ENCODE data around the gene MUC4. TPM values are rescaled to one million over a fixed set of nuclear protein-coding genes. Genes with fewer than 3 reads are reported as not detected.

MUC4 gene
- total and polyA plus RNA-seq, 9 of the 15 experiments (the other 6 are each of a cell fraction or from before 2014, with no cell fraction given) = under 0.01 to 0.21 (median 0.10) TPM; not detected in 4

GRCh38 chr3:195803289-195803908, 8.3 kb downstream of the MUC4 start (continued):
- TF ChIP-seq ZNF134 (CRISPR knock-in tag; conservative IDR thresholded peaks at IDR 0.05) (no peak), HDGF (IDR thresholded peaks at IDR 0.05) (0 out of 2 replicates have a peak, but pooled peaks have one; percentile 20)
- TF ChIP-seq, protein P1, sequence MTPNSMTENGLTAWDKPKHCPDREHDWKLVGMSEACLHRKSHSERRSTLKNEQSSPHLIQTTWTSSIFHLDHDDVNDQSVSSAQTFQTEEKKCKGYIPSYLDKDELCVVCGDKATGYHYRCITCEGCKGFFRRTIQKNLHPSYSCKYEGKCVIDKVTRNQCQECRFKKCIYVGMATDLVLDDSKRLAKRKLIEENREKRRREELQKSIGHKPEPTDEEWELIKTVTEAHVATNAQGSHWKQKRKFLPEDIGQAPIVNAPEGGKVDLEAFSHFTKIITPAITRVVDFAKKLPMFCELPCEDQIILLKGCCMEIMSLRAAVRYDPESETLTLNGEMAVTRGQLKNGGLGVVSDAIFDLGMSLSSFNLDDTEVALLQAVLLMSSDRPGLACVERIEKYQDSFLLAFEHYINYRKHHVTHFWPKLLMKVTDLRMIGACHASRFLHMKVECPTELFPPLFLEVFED (CRISPR knock-in tag; conservative IDR thresholded peaks at IDR 0.05) = no peak

GRCh38 chr3:195802795-195803194, 8.9 kb downstream of the MUC4 start:
- H4K20me1 ChIP-seq (replicated peaks; ENCODE audit: control insufficient read depth, insufficient read depth, low read length) = no peaks in the 10 kb centered on the region
- in situ Hi-C loops (cut with MboI) = no loop called here
- H2AFZ ChIP-seq (ENCODE audit: low read depth, low read length) = peak overlapping the region; percentile 96
- ChIA-PET CTCF (ENCODE audit: low intra/inter-chr PET ratio) (no interaction called here), POLR2A (interaction anchor here (1.2 to 1.4 kb wide), 2 partner anchors 10 to 13 kb away, joined by 3 to 6 read pairs; no protein-coding TSS in a partner anchor)
- H3K4me3 ChIP-seq = no peak overlapping the region
- no peaks in the 10 kb centered on the region for H3K36me3 ChIP-seq (ENCODE audit: control insufficient read depth, insufficient read depth, low read length)
- no peaks in the 10 kb centered on the region for H3K9me3 ChIP-seq (replicated peaks; ENCODE audit: control insufficient read depth, insufficient read depth, low read depth, low read length)
- H3K4me2 ChIP-seq (ENCODE audit: insufficient read depth, low read length) = peak overlapping the region; percentile 78
- peak overlapping the region; percentile 26 to 39; a peak in 3 of 4 replicates for H3K9ac ChIP-seq (ENCODE audit: insufficient read depth in 1 of 2, low read depth in 2 of 2, low read length in 2 of 2)
- H3K79me2 ChIP-seq (ENCODE audit: control insufficient read depth, insufficient read depth, low read length) = no peaks in the 10 kb centered on the region
- peak overlapping the region; percentile 32; the same call in 2 of the 3 replicates for H3K27ac ChIP-seq (ENCODE audit: extremely low read depth, low read depth, low read length)
- ATAC-seq (peak; percentile 60), DNase-seq (ENCODE audit: extremely low read depth in 1 of 4, low spot score in 3 of 4) (peak in 3 of 4 experiments; percentile 40 to 63 (median 58)), FAIRE-seq (peak; percentile 57)
- intact Hi-C loops (cut with micrococcal nuclease) = no loop called here
- H3K27me3 ChIP-seq (ENCODE audit: control insufficient read depth in 2 of 2, insufficient read depth in 2 of 2, low read length in 2 of 2) = no peaks in the 10 kb centered on the region
- H3K9me1 ChIP-seq (ENCODE audit: control insufficient read depth, insufficient read depth, low read length) = no peaks in the 10 kb centered on the region
- no TSS peak for BruUV-seq (replicated peaks)
- H3K4me1 ChIP-seq (replicated peaks in 1 of 2; ENCODE audit: control insufficient read depth in 2 of 2, insufficient read depth in 2 of 2, low read length in 2 of 2) = peaks cover 52 to 53% of the 10 kb centered on the region in 2 experiments
- 21% methylated on average over 9 of the region's 9 CpGs for WGBS (ENCODE audit: insufficient coverage, low coverage, missing lambda C conversion rate)
- no peak for TF ChIP-seq MBD1 (CRISPR knock-in tag; IDR thresholded peaks at IDR 0.05)
- TF ChIP-seq, protein P2, sequence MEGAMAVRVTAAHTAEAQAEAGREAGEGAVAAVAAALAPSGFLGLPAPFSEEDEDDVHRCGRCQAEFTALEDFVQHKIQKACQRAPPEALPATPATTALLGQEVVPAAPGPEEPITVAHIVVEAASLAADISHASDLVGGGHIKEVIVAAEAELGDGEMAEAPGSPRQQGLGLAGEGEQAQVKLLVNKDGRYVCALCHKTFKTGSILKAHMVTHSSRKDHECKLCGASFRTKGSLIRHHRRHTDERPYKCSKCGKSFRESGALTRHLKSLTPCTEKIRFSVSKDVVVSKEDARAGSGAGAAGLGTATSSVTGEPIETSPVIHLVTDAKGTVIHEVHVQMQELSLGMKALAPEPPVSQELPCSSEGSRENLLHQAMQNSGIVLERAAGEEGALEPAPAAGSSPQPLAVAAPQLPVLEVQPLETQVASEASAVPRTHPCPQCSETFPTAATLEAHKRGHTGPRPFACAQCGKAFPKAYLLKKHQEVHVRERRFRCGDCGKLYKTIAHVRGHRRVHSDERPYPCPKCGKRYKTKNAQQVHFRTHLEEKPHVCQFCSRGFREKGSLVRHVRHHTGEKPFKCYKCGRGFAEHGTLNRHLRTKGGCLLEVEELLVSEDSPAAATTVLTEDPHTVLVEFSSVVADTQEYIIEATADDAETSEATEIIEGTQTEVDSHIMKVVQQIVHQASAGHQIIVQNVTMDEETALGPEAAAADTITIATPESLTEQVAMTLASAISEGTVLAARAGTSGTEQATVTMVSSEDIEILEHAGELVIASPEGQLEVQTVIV (CRISPR knock-in tag; IDR thresholded peaks at IDR 0.05; ENCODE audit: borderline replicate concordance) = no peak
- TF ChIP-seq BRD4 (IDR thresholded peaks at IDR 0.05) = no peak
- TF ChIP-seq VEZF1 (CRISPR knock-in tag; IDR thresholded peaks at IDR 0.05) = peak; percentile 61; the same call in 1 of the 2 replicates
- no peak for TF ChIP-seq NCOA2 (IDR thresholded peaks at IDR 0.05; ENCODE audit: partially characterized antibody in 2 of 2)
- TF ChIP-seq LEF1 (IDR thresholded peaks at IDR 0.05) = peak; percentile 26; the same call in 1 of the 2 replicates
- no peak for TF ChIP-seq RBM22 (IDR thresholded peaks at IDR 0.05; ENCODE audit: low read depth, low read length, poor library complexity, severe bottlenecking)
- TF ChIP-seq ZNF133 (CRISPR knock-in tag; IDR thresholded peaks at IDR 0.05) = no peak
- no peak for TF ChIP-seq SREBF1 (IDR thresholded peaks at IDR 0.05; ENCODE audit: borderline replicate concordance, low read depth, low read length)
- TF ChIP-seq IFI16 (CRISPR knock-in tag; IDR thresholded peaks at IDR 0.05) = no peak
- 0 out of 2 replicates have a peak, but pooled peaks have one; percentile 24 for TF ChIP-seq SMARCA4 (IDR thresholded peaks at IDR 0.05)
- TF ChIP-seq CBFA2T3 (IDR thresholded peaks at IDR 0.05) = peak; percentile 16; the same call in 1 of the 2 replicates

Data from K562 (cell line).